ENCODE results near the gene UBE3D. TPM values are rescaled to one million over a fixed set of nuclear protein-coding genes. Genes with fewer than 3 reads are reported as not detected.
"Not testable (repeated sequence)": the region's sequence is repeated elsewhere in the genome, so short reads cannot be mapped to it uniquely, and the experiment has no call there.

Gene UBE3D
- total RNA-seq, 2 donors from 2014 or later, result 3.6 TPM

- no peak for DNase-seq (ENCODE audit: low spot score)
- intact Hi-C loops (cut with DNase I), result loop anchor here (5.0 to 10.0 kb wide), 2 partner anchors 803 to 806 kb away; no protein-coding TSS in a partner anchor
These were observed 7.8 kb downstream of the UBE3D start for GRCh38 chr6:83057705-83058321.

- intact Hi-C loops (cut with DNase I), result loop anchor here (5.0 to 10.0 kb wide), 2 partner anchors 801 to 803 kb away; no protein-coding TSS in a partner anchor
- no peak for DNase-seq (ENCODE audit: low spot score)
These were observed 10.2 kb downstream of the UBE3D start for GRCh38 chr6:83055366-83055964.

GRCh38 chr6:83053678-83054077 lies 12.0 kb downstream of the UBE3D start:
- DNase-seq (ENCODE audit: low spot score), result no peak
- intact Hi-C loops (cut with DNase I), result loop anchor here in 1 of 2 donors (10.0 kb wide), 1 partner anchor 799 kb away; no protein-coding TSS in a partner anchor

- intact Hi-C loops (cut with DNase I), result loop anchor here in 1 of 2 donors (10.0 kb wide), 1 partner anchor 797 kb away; no protein-coding TSS in a partner anchor
- no peak for DNase-seq (ENCODE audit: low spot score)
These were observed 14.1 kb downstream of the UBE3D start for GRCh38 chr6:83051377-83052172.

- no peak for DNase-seq (ENCODE audit: low spot score)
- intact Hi-C loops (cut with DNase I), result no loop called here
These were observed 18.4 kb downstream of the UBE3D start for GRCh38 chr6:83047065-83047754.

GRCh38 chr6:83044091-83044768 lies 21.4 kb downstream of the UBE3D start:
- DNase-seq (ENCODE audit: low spot score), result no peak
- intact Hi-C loops (cut with DNase I), result no loop called here

- no peak for DNase-seq (ENCODE audit: low spot score)
- intact Hi-C loops (cut with DNase I), result no loop called here
These were observed 23.1 kb downstream of the UBE3D start for GRCh38 chr6:83042467-83043053.

- DNase-seq (ENCODE audit: low spot score), result no peak
- intact Hi-C loops (cut with DNase I), result no loop called here
These were observed 27.4 kb downstream of the UBE3D start for GRCh38 chr6:83038246-83038645.

- DNase-seq (ENCODE audit: low spot score), result no peak
- intact Hi-C loops (cut with DNase I), result no loop called here
These were observed 34.0 kb downstream of the UBE3D start for GRCh38 chr6:83031689-83032088.

GRCh38 chr6:83019741-83020140 lies 45.9 kb downstream of the UBE3D start:
- DNase-seq (ENCODE audit: low spot score), result no peak
- intact Hi-C loops (cut with DNase I), result no loop called here

GRCh38 chr6:83011131-83011530 lies 54.5 kb downstream of the UBE3D start:
- DNase-seq (ENCODE audit: low spot score); intact Hi-C loops (cut with DNase I): not testable (repeated sequence)

GRCh38 chr6:83008626-83009025 lies 57.0 kb downstream of the UBE3D start:
- intact Hi-C loops (cut with DNase I), result loop anchor here in 1 of 2 donors (1.0 kb wide), 1 partner anchor 9 kb away; no protein-coding TSS in a partner anchor
- DNase-seq (ENCODE audit: low spot score), result no peak

GRCh38 chr6:83006270-83006905 lies 59.3 kb downstream of the UBE3D start:
- no peak for DNase-seq (ENCODE audit: low spot score)
- intact Hi-C loops (cut with DNase I), result no loop called here

GRCh38 chr6:82996156-82996555 lies 69.5 kb downstream of the UBE3D start:
- intact Hi-C loops (cut with DNase I), result no loop called here

GRCh38 chr6:82995066-82995465 lies 70.6 kb downstream of the UBE3D start:
- intact Hi-C loops (cut with DNase I), result no loop called here
- DNase-seq (ENCODE audit: low spot score), result no peak

More at GRCh38 chr6:82996156-82996555, 69.5 kb downstream of the UBE3D start:
- no peak for DNase-seq (ENCODE audit: low spot score)

- intact Hi-C loops (cut with DNase I), result no loop called here
- no peak for DNase-seq (ENCODE audit: low spot score)
These were observed 75.8 kb downstream of the UBE3D start for GRCh38 chr6:82989736-82990290.

- intact Hi-C loops (cut with DNase I), result no loop called here
- DNase-seq (ENCODE audit: low spot score), result no peak
These were observed 76.7 kb downstream of the UBE3D start for GRCh38 chr6:82988930-82989351.

GRCh38 chr6:82987951-82988350 lies 77.7 kb downstream of the UBE3D start:
- no peak for DNase-seq (ENCODE audit: low spot score)
- intact Hi-C loops (cut with DNase I), result no loop called here

Data from posterior vena cava (tissue), 2 donors.